ENCODE measurements around the gene USP33. TPM values are rescaled to one million over a fixed set of nuclear protein-coding genes. Genes with fewer than 3 reads are reported as not detected.

Gene USP33
- total and polyA plus RNA-seq, 2 experiments from 2014 or later, result 54.2 to 77.6 TPM

GRCh38 chr1:77744576-77744975 lies 15.1 kb downstream of the USP33 start:
- H3K27me3 ChIP-seq (replicated peaks; ENCODE audit: insufficient read depth), result no peaks in the 10 kb centered on the region
- WGBS, 2 experiments (ENCODE audit: low coverage in 1 of 2, low lambda C conversion rate in 2 of 2, missing lambda C conversion rate in 2 of 2), result 91 to 95% methylated on average over 7 of the region's 7 CpGs
- no peak overlapping the region for H3K9ac ChIP-seq
- H4K20me1 ChIP-seq (ENCODE audit: insufficient read depth), result peaks cover 13% of the 10 kb centered on the region
- TF ChIP-seq EZH2phosphoT487 (IDR thresholded peaks at IDR 0.05; ENCODE audit: insufficient read depth, low read depth) (no peak), EZH2 (IDR thresholded peaks at IDR 0.05; ENCODE audit: insufficient read depth, poor library complexity, severe bottlenecking) (no peak)
- DNase-seq, result no peak
- no peak overlapping the region for H3K4me3 ChIP-seq
- peaks cover 9% of the 10 kb centered on the region for H3K4me1 ChIP-seq (ENCODE audit: insufficient read depth)
- 0 out of 2 replicates have a peak, but pooled peaks cover 2% of the 10 kb centered on the region for H3K36me3 ChIP-seq (ENCODE audit: low read depth)
- no peaks in the 10 kb centered on the region for H3K9me3 ChIP-seq (ENCODE audit: low read depth)
- H3K27ac ChIP-seq, result no peak overlapping the region
- H3K4me2 ChIP-seq (ENCODE audit: unreplicated experiment), result no peak overlapping the region
- H3K79me2 ChIP-seq (ENCODE audit: insufficient read depth), result peaks cover 100% of the 10 kb centered on the region
- in situ Hi-C loops (cut with MboI), result no loop called here
- H3K9me2 ChIP-seq (ENCODE audit: insufficient read depth), result no peaks in the 10 kb centered on the region
- peaks cover 5% of the 10 kb centered on the region; the same call in 1 of the 2 replicates for H3F3A ChIP-seq (ENCODE audit: insufficient read depth)
- no peak overlapping the region for H2AFZ ChIP-seq

- no peak overlapping the region for H3K4me3 ChIP-seq
- no peaks in the 10 kb centered on the region for H3K4me1 ChIP-seq (ENCODE audit: insufficient read depth)
- WGBS, 2 experiments (ENCODE audit: low coverage in 1 of 2, low lambda C conversion rate in 2 of 2, missing lambda C conversion rate in 2 of 2), result 95 to 100% methylated on average over 3 of the region's 3 CpGs
- H3F3A ChIP-seq (ENCODE audit: insufficient read depth), result no peaks in the 10 kb centered on the region
- in situ Hi-C loops (cut with MboI), result no loop called here
- H2AFZ ChIP-seq, result no peak overlapping the region
- H3K4me2 ChIP-seq (ENCODE audit: unreplicated experiment), result no peak overlapping the region
- H3K9ac ChIP-seq, result no peak overlapping the region
- DNase-seq, result no peak
- H3K79me2 ChIP-seq (ENCODE audit: insufficient read depth), result peaks cover 94% of the 10 kb centered on the region
- H3K27me3 ChIP-seq (replicated peaks; ENCODE audit: insufficient read depth), result no peaks in the 10 kb centered on the region
- no peak overlapping the region for H3K27ac ChIP-seq
- H3K9me2 ChIP-seq (ENCODE audit: insufficient read depth), result no peaks in the 10 kb centered on the region
- TF ChIP-seq EZH2phosphoT487 (IDR thresholded peaks at IDR 0.05; ENCODE audit: insufficient read depth, low read depth), result no peak
- no peak for TF ChIP-seq EZH2 (IDR thresholded peaks at IDR 0.05; ENCODE audit: insufficient read depth, poor library complexity, severe bottlenecking)
- no peaks in the 10 kb centered on the region for H3K9me3 ChIP-seq (ENCODE audit: low read depth)
- peaks cover 6% of the 10 kb centered on the region for H4K20me1 ChIP-seq (ENCODE audit: insufficient read depth)
- H3K36me3 ChIP-seq (ENCODE audit: low read depth), result peaks cover 25% of the 10 kb centered on the region
Measured at GRCh38 chr1:77742011-77742555, 17.6 kb downstream of the USP33 start.

- H3K9me3 ChIP-seq (ENCODE audit: low read depth), result no peaks in the 10 kb centered on the region
- H3K4me3 ChIP-seq, result no peak overlapping the region
- H3K4me1 ChIP-seq (ENCODE audit: insufficient read depth), result no peaks in the 10 kb centered on the region
- no peaks in the 10 kb centered on the region for H3F3A ChIP-seq (ENCODE audit: insufficient read depth)
- no peaks in the 10 kb centered on the region for H3K27me3 ChIP-seq (replicated peaks; ENCODE audit: insufficient read depth)
- H3K79me2 ChIP-seq (ENCODE audit: insufficient read depth), result peaks cover 94% of the 10 kb centered on the region
- H3K4me2 ChIP-seq (ENCODE audit: unreplicated experiment), result no peak overlapping the region
- no peak overlapping the region for H3K9ac ChIP-seq
- no peak overlapping the region for H3K27ac ChIP-seq
- no peak for DNase-seq
- no peaks in the 10 kb centered on the region for H3K9me2 ChIP-seq (ENCODE audit: insufficient read depth)
- no peak overlapping the region for H2AFZ ChIP-seq
- 96 to 100% methylated on average over 1 of the region's 1 CpG for WGBS, 2 experiments (ENCODE audit: low coverage in 1 of 2, low lambda C conversion rate in 2 of 2, missing lambda C conversion rate in 2 of 2)
- H4K20me1 ChIP-seq (ENCODE audit: insufficient read depth), result peaks cover 6% of the 10 kb centered on the region; the same call in 1 of the 2 replicates
- in situ Hi-C loops (cut with MboI), result no loop called here
- peaks cover 28% of the 10 kb centered on the region for H3K36me3 ChIP-seq (ENCODE audit: low read depth)
- TF ChIP-seq EZH2phosphoT487 (IDR thresholded peaks at IDR 0.05; ENCODE audit: insufficient read depth, low read depth) (no peak), EZH2 (IDR thresholded peaks at IDR 0.05; ENCODE audit: insufficient read depth, poor library complexity, severe bottlenecking) (no peak)
Measured at GRCh38 chr1:77741316-77741715, 18.3 kb downstream of the USP33 start.

DNA sequence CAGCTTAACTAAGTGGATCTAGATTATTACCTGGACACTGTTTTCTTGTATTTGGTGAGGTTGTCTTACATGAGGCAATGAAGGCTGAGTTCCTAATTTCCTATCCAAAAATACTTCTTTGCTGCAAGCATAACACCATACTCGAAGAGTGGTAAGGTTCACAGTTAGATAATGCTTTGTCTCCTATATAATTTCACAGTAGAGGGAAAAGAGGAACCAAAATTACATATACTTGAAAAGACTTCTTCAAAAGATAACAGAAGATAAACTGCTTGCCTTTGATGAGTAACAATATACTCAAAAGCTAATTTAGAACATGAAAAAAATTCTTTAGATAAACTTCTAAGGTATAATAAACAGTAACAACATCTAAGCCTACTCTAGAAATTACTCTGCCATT lies 20.4 kb downstream of the USP33 start:
- Histone ChIP-seq H2AFZ (no peak overlapping the region), H3K27me3 (replicated peaks; ENCODE audit: insufficient read depth) (no peaks in the 10 kb centered on the region), H3K79me2 (ENCODE audit: insufficient read depth) (peaks cover 82% of the 10 kb centered on the region), H3K9me3 (ENCODE audit: low read depth) (no peaks in the 10 kb centered on the region), H3K4me1 (ENCODE audit: insufficient read depth) (no peaks in the 10 kb centered on the region), H3K4me3 (no peak overlapping the region), H4K20me1 (ENCODE audit: insufficient read depth) (peaks cover 6% of the 10 kb centered on the region; the same call in 1 of the 2 replicates), H3K9ac (no peak overlapping the region), H3K9me2 (ENCODE audit: insufficient read depth) (no peaks in the 10 kb centered on the region), H3K27ac (no peak overlapping the region), H3F3A (ENCODE audit: insufficient read depth) (no peaks in the 10 kb centered on the region), H3K36me3 (ENCODE audit: low read depth) (peaks cover 44% of the 10 kb centered on the region), H3K4me2 (ENCODE audit: unreplicated experiment) (no peak overlapping the region)
- TF ChIP-seq EZH2 (IDR thresholded peaks at IDR 0.05; ENCODE audit: insufficient read depth, poor library complexity, severe bottlenecking), result no peak
- TF ChIP-seq EZH2phosphoT487 (IDR thresholded peaks at IDR 0.05; ENCODE audit: insufficient read depth, low read depth), result no peak
- in situ Hi-C loops (cut with MboI), result no loop called here
- DNase-seq, result no peak
- 97 to 100% methylated on average over 1 of the region's 1 CpG for WGBS, 2 experiments (ENCODE audit: low coverage in 1 of 2, low lambda C conversion rate in 2 of 2, missing lambda C conversion rate in 2 of 2)
